ENCODE data around the gene PYGL.

DNA sequence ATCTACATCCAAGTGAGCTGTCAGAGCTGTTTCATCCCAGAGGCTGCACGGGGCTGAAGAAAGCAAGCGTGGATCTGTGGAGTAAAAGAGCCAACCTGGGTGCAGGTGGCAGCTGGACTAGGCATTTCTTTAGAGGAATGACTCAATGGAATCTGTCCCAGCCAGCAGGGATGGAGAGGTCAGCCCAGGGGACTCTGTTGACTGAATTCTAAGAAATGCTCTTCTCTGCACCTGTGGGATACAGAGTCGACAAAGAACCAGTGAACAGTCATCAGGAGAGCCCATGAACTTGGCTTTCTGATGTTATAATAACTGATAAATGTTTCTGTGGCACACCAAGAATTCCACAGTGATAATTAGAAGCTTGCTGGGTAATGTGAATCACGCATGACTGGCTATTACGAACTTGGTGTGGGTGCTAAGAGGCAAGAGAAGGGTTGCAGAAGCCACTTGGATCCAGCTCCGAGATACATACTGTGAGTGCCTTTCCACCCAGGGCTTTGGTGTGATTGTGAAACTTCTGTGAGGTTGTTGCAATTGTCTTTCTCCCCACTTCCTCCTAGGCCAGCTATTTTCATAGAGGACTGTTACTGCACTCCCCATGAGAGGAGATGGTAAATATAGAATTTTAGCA is 16.2 kb downstream of the PYGL start:
- no peak for TF ChIP-seq POLR2AphosphoS5 (IDR thresholded peaks at IDR 0.05)
- TF ChIP-seq, protein P1, sequence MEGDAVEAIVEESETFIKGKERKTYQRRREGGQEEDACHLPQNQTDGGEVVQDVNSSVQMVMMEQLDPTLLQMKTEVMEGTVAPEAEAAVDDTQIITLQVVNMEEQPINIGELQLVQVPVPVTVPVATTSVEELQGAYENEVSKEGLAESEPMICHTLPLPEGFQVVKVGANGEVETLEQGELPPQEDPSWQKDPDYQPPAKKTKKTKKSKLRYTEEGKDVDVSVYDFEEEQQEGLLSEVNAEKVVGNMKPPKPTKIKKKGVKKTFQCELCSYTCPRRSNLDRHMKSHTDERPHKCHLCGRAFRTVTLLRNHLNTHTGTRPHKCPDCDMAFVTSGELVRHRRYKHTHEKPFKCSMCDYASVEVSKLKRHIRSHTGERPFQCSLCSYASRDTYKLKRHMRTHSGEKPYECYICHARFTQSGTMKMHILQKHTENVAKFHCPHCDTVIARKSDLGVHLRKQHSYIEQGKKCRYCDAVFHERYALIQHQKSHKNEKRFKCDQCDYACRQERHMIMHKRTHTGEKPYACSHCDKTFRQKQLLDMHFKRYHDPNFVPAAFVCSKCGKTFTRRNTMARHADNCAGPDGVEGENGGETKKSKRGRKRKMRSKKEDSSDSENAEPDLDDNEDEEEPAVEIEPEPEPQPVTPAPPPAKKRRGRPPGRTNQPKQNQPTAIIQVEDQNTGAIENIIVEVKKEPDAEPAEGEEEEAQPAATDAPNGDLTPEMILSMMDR (IDR thresholded peaks at IDR 0.05): no peak
